ENCODE results near the gene TENM4.

TENM4 gene

GRCh38 chr11:79415411-79415810 is 25.4 kb downstream of the TENM4 start (continued):
- no peak for TF ChIP-seq TSHZ2 (CRISPR knock-in tag; IDR thresholded peaks at IDR 0.05)
- TF ChIP-seq GLIS3 (CRISPR knock-in tag; IDR thresholded peaks at IDR 0.05) = no peak
- no peak for TF ChIP-seq PPARA (CRISPR knock-in tag; IDR thresholded peaks at IDR 0.05; ENCODE audit: borderline replicate concordance)
- no peak for TF ChIP-seq ZNF8 (CRISPR knock-in tag; IDR thresholded peaks at IDR 0.05)

- TF ChIP-seq ZFP30 (CRISPR knock-in tag; IDR thresholded peaks at IDR 0.05) (no peak), CSDC2 (CRISPR knock-in tag; IDR thresholded peaks at IDR 0.05) (no peak), ISL1 (CRISPR knock-in tag; IDR thresholded peaks at IDR 0.05) (0 out of 2 replicates have a peak, but pooled peaks have one; percentile 6), RARB (CRISPR knock-in tag; IDR thresholded peaks at IDR 0.05) (no peak), GLIS3 (CRISPR knock-in tag; IDR thresholded peaks at IDR 0.05) (no peak), CREB5 (CRISPR knock-in tag; IDR thresholded peaks at IDR 0.05; ENCODE audit: low read depth) (no peak), ZNF70 (CRISPR knock-in tag; IDR thresholded peaks at IDR 0.05) (no peak), ESRRG (CRISPR knock-in tag; IDR thresholded peaks at IDR 0.05) (no peak)
- peak; percentile 79 for ATAC-seq
Measured at GRCh38 chr11:79414644-79415317, 26.0 kb downstream of the TENM4 start.

GRCh38 chr11:79414041-79414440 is 26.8 kb downstream of the TENM4 start:
- ATAC-seq = peak; percentile 11; the same call in 2 of the 3 replicates
- no peak for TF ChIP-seq ZC3H10 (CRISPR knock-in tag; IDR thresholded peaks at IDR 0.05)
- no peak for TF ChIP-seq ARNTL (CRISPR knock-in tag; IDR thresholded peaks at IDR 0.05; ENCODE audit: borderline replicate concordance, low read depth)
- no peak for TF ChIP-seq PPARA (CRISPR knock-in tag; IDR thresholded peaks at IDR 0.05; ENCODE audit: borderline replicate concordance)
- no peak for TF ChIP-seq RARB (CRISPR knock-in tag; IDR thresholded peaks at IDR 0.05)

- peak; percentile 87 for ATAC-seq
Measured at GRCh38 chr11:79413268-79413667, 27.6 kb downstream of the TENM4 start.

GRCh38 chr11:79412761-79413160 is 28.1 kb downstream of the TENM4 start:
- ATAC-seq = no peak
- TF ChIP-seq BACH2 (CRISPR knock-in tag; IDR thresholded peaks at IDR 0.05; ENCODE audit: borderline replicate concordance) = no peak
- no peak for TF ChIP-seq TSHZ2 (CRISPR knock-in tag; IDR thresholded peaks at IDR 0.05)

More at GRCh38 chr11:79413268-79413667, 27.6 kb downstream of the TENM4 start:
- TF ChIP-seq RARB (CRISPR knock-in tag; IDR thresholded peaks at IDR 0.05) (no peak), CREB5 (CRISPR knock-in tag; IDR thresholded peaks at IDR 0.05; ENCODE audit: low read depth) (no peak)

GRCh38 chr11:79409330-79409729 is 31.5 kb downstream of the TENM4 start:
- ATAC-seq = no peak
- TF ChIP-seq BACH2 (CRISPR knock-in tag; IDR thresholded peaks at IDR 0.05; ENCODE audit: borderline replicate concordance) (no peak), SNAI2 (CRISPR knock-in tag; IDR thresholded peaks at IDR 0.05) (no peak), TCF4 (CRISPR knock-in tag; IDR thresholded peaks at IDR 0.05; ENCODE audit: borderline replicate concordance) (no peak), CREB5 (CRISPR knock-in tag; IDR thresholded peaks at IDR 0.05; ENCODE audit: low read depth) (no peak), PATZ1 (CRISPR knock-in tag; IDR thresholded peaks at IDR 0.05; ENCODE audit: borderline replicate concordance) (no peak), PPARA (CRISPR knock-in tag; IDR thresholded peaks at IDR 0.05; ENCODE audit: borderline replicate concordance) (no peak), GLIS3 (CRISPR knock-in tag; IDR thresholded peaks at IDR 0.05) (no peak), ZFP30 (CRISPR knock-in tag; IDR thresholded peaks at IDR 0.05) (no peak), OSR1 (CRISPR knock-in tag; IDR thresholded peaks at IDR 0.05) (no peak), RARB (CRISPR knock-in tag; IDR thresholded peaks at IDR 0.05) (no peak), ZNF565 (CRISPR knock-in tag; conservative IDR thresholded peaks at IDR 0.05; ENCODE audit: low read depth) (no peak), CSDC2 (CRISPR knock-in tag; IDR thresholded peaks at IDR 0.05) (no peak), ISL1 (CRISPR knock-in tag; IDR thresholded peaks at IDR 0.05) (no peak), ESRRG (CRISPR knock-in tag; IDR thresholded peaks at IDR 0.05) (no peak), ZFP3 (CRISPR knock-in tag; IDR thresholded peaks at IDR 0.05) (no peak), ZC3H10 (CRISPR knock-in tag; IDR thresholded peaks at IDR 0.05) (no peak)
